ENCODE measurements around the gene SCN11A. TPM values are rescaled to one million over a fixed set of nuclear protein-coding genes. Genes with fewer than 3 reads are reported as not detected.

SCN11A gene
- total and polyA plus RNA-seq, 2 of the 13 experiments (the other 11 are each of a cell fraction or from before 2014, with no cell fraction given) = 0.02 to 0.11 TPM

- no peak overlapping the region for H2AFZ ChIP-seq (ENCODE audit: low read length)
- peaks cover 11% of the 10 kb centered on the region for H3K4me1 ChIP-seq (ENCODE audit: insufficient read depth, low read length)
- H4K20me1 ChIP-seq (ENCODE audit: insufficient read depth, low read length) = no peaks in the 10 kb centered on the region
- intact Hi-C loops (cut with micrococcal nuclease; ENCODE audit: unreplicated experiment) (no loop called here), in situ Hi-C loops (cut with HindIII; ENCODE audit: extremely low pct_ligation_motif_present, low pct_unique_long_range_greater_than_20kb) (no loop called here)
- ChIA-PET CTCF (ENCODE audit: low intra/inter-chr PET ratio, low total read pairs) (no interaction called here), POLR2A (no interaction called here)
- 0 out of 5 replicates have a peak, but pooled peaks cover 0 to 4% of the 10 kb centered on the region in 2 experiments for H3K27me3 ChIP-seq (ENCODE audit: control insufficient read depth in 1 of 2, insufficient read depth in 2 of 2, low read length in 2 of 2)
- no TSS peak for BruUV-seq (replicated peaks)
- H3K27ac ChIP-seq (ENCODE audit: extremely low read length, insufficient read depth, low read length) = no peak overlapping the region
- TF ChIP-seq, protein P1, sequence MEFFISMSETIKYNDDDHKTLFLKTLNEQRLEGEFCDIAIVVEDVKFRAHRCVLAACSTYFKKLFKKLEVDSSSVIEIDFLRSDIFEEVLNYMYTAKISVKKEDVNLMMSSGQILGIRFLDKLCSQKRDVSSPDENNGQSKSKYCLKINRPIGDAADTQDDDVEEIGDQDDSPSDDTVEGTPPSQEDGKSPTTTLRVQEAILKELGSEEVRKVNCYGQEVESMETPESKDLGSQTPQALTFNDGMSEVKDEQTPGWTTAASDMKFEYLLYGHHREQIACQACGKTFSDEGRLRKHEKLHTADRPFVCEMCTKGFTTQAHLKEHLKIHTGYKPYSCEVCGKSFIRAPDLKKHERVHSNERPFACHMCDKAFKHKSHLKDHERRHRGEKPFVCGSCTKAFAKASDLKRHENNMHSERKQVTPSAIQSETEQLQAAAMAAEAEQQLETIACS (CRISPR knock-in tag; IDR thresholded peaks at IDR 0.05) = no peak
- TF ChIP-seq XRCC5 (optimal IDR thresholded peaks at IDR 0.05; ENCODE audit: low read length) = no peak
- no peak for TF ChIP-seq SRSF9 (IDR thresholded peaks at IDR 0.05; ENCODE audit: borderline replicate concordance, insufficient read depth, low read depth, low read length, poor library complexity, severe bottlenecking)
- no peak for TF ChIP-seq ZNF317 (CRISPR knock-in tag; IDR thresholded peaks at IDR 0.05)
- no peak for TF ChIP-seq SNAPC4 (CRISPR knock-in tag; IDR thresholded peaks at IDR 0.05)
- TF ChIP-seq HDAC2 (CRISPR knock-in tag; IDR thresholded peaks at IDR 0.05) = no peak
- H3K9ac ChIP-seq (ENCODE audit: insufficient read depth, low read depth, low read length) = no peak overlapping the region
- DNase-seq (ENCODE audit: low spot score) (no peak), ATAC-seq (no peak), FAIRE-seq (no peak)
- no peaks in the 10 kb centered on the region for H3K36me3 ChIP-seq (replicated peaks in 1 of 2; ENCODE audit: control insufficient read depth in 1 of 2, insufficient read depth in 2 of 2, low read length in 2 of 2)
- H3K4me3 ChIP-seq (replicated peaks in 1 of 3; ENCODE audit: insufficient read depth in 1 of 3, low read depth in 2 of 3, low read length in 3 of 3) = no peak overlapping the region
- no peaks in the 10 kb centered on the region for H3K9me3 ChIP-seq (ENCODE audit: low read length)
- no peak overlapping the region for H3K4me2 ChIP-seq (ENCODE audit: low read depth, low read length)
- no peaks in the 10 kb centered on the region for H3K79me2 ChIP-seq (ENCODE audit: insufficient read depth, low read length)
Observed at GRCh38 chr3:39024497-39024896, 27.2 kb downstream of the SCN11A start.
